Endothelial cell of umbilical vein (primary cell): Measurements from ENCODE around the gene WBP2NL. TPM values are rescaled to one million over a fixed set of nuclear protein-coding genes. Genes with fewer than 3 reads are reported as not detected.

Experiments used
- BruUV-seq: library from RNA; stranded (reverse); fragments of 400-500 nt; replicated peaks from 2 replicates; lab custom pipeline; 2021; lab: Mats Ljungman, UMichigan
- CTCF ChIA-PET: fragments of 300-600, 350-600 bp; sonication (Branson Sonifier 250); formaldehyde crosslinking; loops from one replicate; lab custom pipeline; 2021; ENCODE audit warnings: antibody characterized with exemption, inconsistent platforms; lab: Charles Lee
- POLR2A ChIA-PET: fragments of 300-600, 350-600 bp; sonication (Branson Sonifier 250); formaldehyde crosslinking; loops from one replicate; lab custom pipeline; 2021; ENCODE audit warnings: antibody characterized with exemption, inconsistent platforms; lab: Charles Lee
- DNase-seq: peaks from one replicate; pipeline ENCODE4 v3.0.0-alpha.2; 2011; ENCODE audit warnings: low read depth, low spot score
- FAIRE-seq: peaks from 2 replicates; lab custom pipeline; 2011; peaks lifted over from hg19 to GRCh38; lab: Jason Lieb, UNC
- H2AFZ ChIP-seq: 2 replicates; pipeline ENCODE4 v1.6.0; 2012; ENCODE audit warnings: low read depth, low read length, control low read depth, inconsistent platforms
- H3K27ac ChIP-seq: 2 replicates; pipeline ENCODE4 v1.5.1; 2011; ENCODE audit warnings: low read depth, mild to moderate bottlenecking, control low read depth, low read length, moderate library complexity; ENCODE audit not compliant: insufficient read depth
- H3K27me3 ChIP-seq, 2 experiments: 2 replicates each; pipeline versions ENCODE4 v1.6.0 to v1.6.1; 2011; ENCODE audit warnings: low read length in 2 of 2, mixed read lengths in 1 of 2; ENCODE audit not compliant: control insufficient read depth in 2 of 2, insufficient read depth in 2 of 2
- H3K36me3 ChIP-seq, 2 experiments: 2 replicates in 1 of 2; 3 replicates in 1 of 2; pipeline ENCODE4 v1.5.1; 2011; ENCODE audit warnings: low read length in 2 of 2, mild to moderate bottlenecking in 1 of 2, moderate library complexity in 1 of 2; ENCODE audit not compliant: control insufficient read depth in 2 of 2, insufficient read depth in 2 of 2; ENCODE audit errors: extremely low read depth in 1 of 2
- H3K4me1 ChIP-seq: 3 replicates; pipeline ENCODE4 v1.5.1; 2011; ENCODE audit warnings: mild to moderate bottlenecking, low read length; ENCODE audit not compliant: control insufficient read depth, insufficient read depth; ENCODE audit errors: extremely low read depth
- H3K4me2 ChIP-seq: 2 replicates; pipeline ENCODE4 v1.6.1; 2011; ENCODE audit warnings: low read length, control low read depth, mixed read lengths; ENCODE audit not compliant: insufficient read depth
- H3K4me3 ChIP-seq, 3 experiments: fragments of 200-600 bp in 1 of 3; sonication (generic), shearing (Covaris generic) in 1 of 3; replicated peaks in 1 of 3; 2 replicates each; pipeline ENCODE4 v1.5.1; 2011 to 2016; ENCODE audit warnings: control low read depth in 3 of 3, low read length in 3 of 3, mild to moderate bottlenecking in 2 of 3, inconsistent platforms in 1 of 3, low read depth in 1 of 3, moderate library complexity in 1 of 3; ENCODE audit not compliant: insufficient read depth in 1 of 3
- H3K79me2 ChIP-seq: 2 replicates; pipeline ENCODE4 v1.6.0; 2012; ENCODE audit warnings: low read length, inconsistent platforms; ENCODE audit not compliant: control insufficient read depth, insufficient read depth
- H3K9ac ChIP-seq: replicated peaks from 2 replicates; pipeline ENCODE3; 2011; ENCODE audit warnings: low read length, control low read depth; ENCODE audit not compliant: insufficient read depth; ENCODE audit errors: extremely low read depth
- H3K9me1 ChIP-seq: replicated peaks from 3 replicates; pipeline ENCODE4 v1.6.0; 2011; ENCODE audit warnings: mild to moderate bottlenecking, low read length; ENCODE audit not compliant: control insufficient read depth, insufficient read depth; ENCODE audit errors: extremely low read depth
- H3K9me3 ChIP-seq: replicated peaks from 2 replicates; pipeline ENCODE4 v1.5.1; 2012; ENCODE audit warnings: low read length, inconsistent platforms; ENCODE audit not compliant: control insufficient read depth, insufficient read depth
- H4K20me1 ChIP-seq: replicated peaks from 2 replicates; pipeline ENCODE3; 2011; ENCODE audit warnings: mild to moderate bottlenecking, low read length; ENCODE audit not compliant: control insufficient read depth, insufficient read depth; ENCODE audit errors: extremely low read depth
- CTCF ChIP-seq, 2 donors: IDR thresholded peaks; 1 replicate in 1 of 2; 2 replicates in 1 of 2; pipeline ENCODE4 v1.5.1; 2011; ENCODE audit warnings: low read length in 2 of 2, mild to moderate bottlenecking in 2 of 2, moderate library complexity in 2 of 2, control low read depth in 1 of 2, inconsistent platforms in 1 of 2, low read depth in 1 of 2; ENCODE audit not compliant: insufficient read depth in 1 of 2; ENCODE audit errors: extremely low read depth in 1 of 2
- FOS ChIP-seq: IDR thresholded peaks from 2 replicates; pipeline ENCODE4 v1.6.1; 2011; ENCODE audit warnings: mild to moderate bottlenecking, low read length, moderate library complexity, borderline replicate concordance; ENCODE audit not compliant: insufficient read depth
- GATA2 ChIP-seq: IDR thresholded peaks from 2 replicates; pipeline ENCODE4 v1.7.0; 2011; ENCODE audit warnings: low read depth, mild to moderate bottlenecking, moderate library complexity, mixed read lengths, low read length; ENCODE audit not compliant: insufficient read length, insufficient read depth
- JUN ChIP-seq: IDR thresholded peaks from 2 replicates; pipeline ENCODE4 v1.6.1; 2011; ENCODE audit warnings: borderline replicate concordance, low read depth; ENCODE audit not compliant: insufficient read length, insufficient read depth
- MAX ChIP-seq: IDR thresholded peaks from 2 replicates; pipeline ENCODE4 v1.6.1; 2011; ENCODE audit not compliant: insufficient read depth, insufficient read length
- POLR2AphosphoS5 ChIP-seq: IDR thresholded peaks from 2 replicates; pipeline ENCODE4 v1.6.1; 2012; ENCODE audit warnings: low read depth, mild to moderate bottlenecking, control low read depth, low read length, moderate library complexity; ENCODE audit not compliant: insufficient read depth
- dilution Hi-C: fragments of 300-500 bp; cut with MboI; formaldehyde crosslinking; loops from one replicate; pipeline ENCODE4 v1.15.0; 2019; ENCODE audit warnings: low sequenced_read_pairs; ENCODE audit not compliant: extremely low pct_ligation_motif_present
- intact Hi-C: fragments of 100-400 bp; cut with micrococcal nuclease; formaldehyde crosslinking; loops from one replicate; pipeline ENCODE4 v1.10.0; 2022
- polyA plus RNA-seq, 4 experiments: library from polyadenylated mRNA; depleted of rRNA in 3 of 4; stranded (reverse) in 3 of 4; unstranded in 1 of 4; fragments of >200 nt; gene quantifications; 2 replicates each; pipeline versions ENCODE4 v1.2.1 to v1.2.3, GENCODE V29; 2011 to 2012; ENCODE audit warnings: missing spikeins in 1 of 4
- total RNA-seq: library from RNA; stranded (reverse); gene quantifications from 2 replicates; pipeline ENCODE4 v1.2.3, GENCODE V29; 2021

Gene WBP2NL
- total and polyA plus RNA-seq, 2 donors (not counting 3 experiments of a cell fraction or from before 2014, with no cell fraction given): 0.08 to 0.27 TPM

GRCh38 chr22:42022162-42022847 is 23.7 kb downstream of the WBP2NL start:
- Histone ChIP-seq H3K4me2 (no peak overlapping the region), H3K36me3 (no peaks in the 10 kb centered on the region), H3K9me1 (no peaks in the 10 kb centered on the region), H2AFZ (no peak overlapping the region), H3K9ac (no peak overlapping the region), H3K27me3 (peaks cover 2 to 4% of the 10 kb centered on the region in 2 experiments), H3K27ac (no peak overlapping the region), H3K9me3 (no peaks in the 10 kb centered on the region), H3K4me3 (no peak overlapping the region), H3K79me2 (no peaks in the 10 kb centered on the region), H4K20me1 (no peaks in the 10 kb centered on the region), H3K4me1 (no peaks in the 10 kb centered on the region)
- DNase-seq (no peak), FAIRE-seq (no peak)
- TF ChIP-seq POLR2AphosphoS5 (no peak), GATA2 (no peak), CTCF (IDR thresholded peaks at IDR 0.05; ENCODE audit: extremely low read depth in 1 of 2, insufficient read depth in 1 of 2, low read depth in 1 of 2, low read length in 2 of 2) (no peak), JUN (no peak), MAX (no peak), FOS (no peak)
- BruUV-seq: no TSS peak
- intact Hi-C loops: no loop called here
- CTCF ChIA-PET: no interaction called here
- dilution Hi-C loops: no loop called here
- POLR2A ChIA-PET: no interaction called here
